GM12874 (cell line): ENCODE results near the gene KLF5.

Experiments
- CTCF ChIP-seq: IDR thresholded peaks from 2 replicates; pipeline ENCODE4 v1.5.1; 2011; ENCODE audit warnings: low read depth, mild to moderate bottlenecking, control low read depth, low read length, moderate library complexity; ENCODE audit not compliant: insufficient read depth

Gene KLF5

GRCh38 chr13:73070451-73071098 lies 11.8 kb downstream of the KLF5 start:
- TF ChIP-seq CTCF: no peak

GRCh38 chr13:73072239-73072900 lies 13.6 kb downstream of the KLF5 start:
- no peak for TF ChIP-seq CTCF

- TF ChIP-seq CTCF: no peak
Observed at GRCh38 chr13:73073050-73073449, 14.2 kb downstream of the KLF5 start.

- TF ChIP-seq CTCF: no peak
Observed at GRCh38 chr13:73074014-73074413, 15.2 kb downstream of the KLF5 start.

- TF ChIP-seq CTCF: no peak
Observed at GRCh38 chr13:73074926-73075325, 16.1 kb downstream of the KLF5 start.

- TF ChIP-seq CTCF: no peak
Observed at GRCh38 chr13:73075546-73075945, 16.7 kb downstream of the KLF5 start.

DNA sequence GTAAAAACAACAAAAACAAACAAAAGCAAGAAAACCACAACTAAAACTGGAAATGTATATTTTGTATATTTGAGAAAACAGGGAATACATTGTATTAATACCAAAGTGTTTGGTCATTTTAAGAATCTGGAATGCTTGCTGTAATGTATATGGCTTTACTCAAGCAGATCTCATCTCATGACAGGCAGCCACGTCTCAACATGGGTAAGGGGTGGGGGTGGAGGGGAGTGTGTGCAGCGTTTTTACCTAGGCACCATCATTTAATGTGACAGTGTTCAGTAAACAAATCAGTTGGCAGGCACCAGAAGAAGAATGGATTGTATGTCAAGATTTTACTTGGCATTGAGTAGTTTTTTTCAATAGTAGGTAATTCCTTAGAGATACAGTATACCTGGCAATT lies 17.1 kb downstream of the KLF5 start:
- TF ChIP-seq CTCF: no peak
